Measurements from ENCODE around the gene ZNF214.

ZNF214 gene

DNA sequence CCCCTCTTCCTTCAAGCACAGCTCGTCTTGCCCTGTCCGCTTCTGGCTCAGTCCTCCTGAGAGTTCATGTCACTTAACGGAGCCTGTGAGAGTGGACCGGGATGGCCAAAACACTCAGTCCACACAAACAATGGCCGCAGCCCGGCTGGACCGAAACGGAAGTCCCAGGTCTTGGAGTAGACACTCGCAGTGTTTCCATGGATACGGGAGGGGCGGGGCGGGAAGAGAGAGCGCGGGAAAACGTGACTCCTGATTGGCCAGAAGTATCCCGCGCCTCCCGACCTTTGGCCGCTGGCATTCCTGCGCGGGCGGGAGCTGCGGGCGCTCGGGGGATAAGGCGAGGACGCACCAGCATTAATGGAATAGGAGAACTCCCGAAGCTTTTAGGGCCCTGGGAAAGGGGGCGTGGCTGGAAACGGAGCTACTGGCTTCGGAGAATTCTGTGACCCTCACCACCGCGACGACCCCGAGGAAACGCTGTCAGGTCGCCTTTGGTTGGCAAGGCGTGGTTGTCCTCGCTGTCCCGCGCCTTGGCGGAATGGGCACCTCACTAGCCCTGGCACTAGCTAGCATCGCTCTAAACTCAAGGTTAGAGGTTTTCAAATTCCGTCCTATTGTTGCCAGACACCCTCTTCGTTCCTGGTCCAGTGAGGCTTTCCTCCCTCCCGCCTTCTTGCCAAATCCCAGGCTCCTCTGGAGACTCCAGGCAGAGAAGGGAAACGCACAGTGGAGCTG is at the start of gene ZNF214, which contains the start of gene NLRP14:
Gene ZNF214 (minus strand): TSS at position 164 of the 735 bp plus-strand sequence. CDS start 17,511 bp downstream, outside the sequence.
Gene NLRP14 (plus strand): TSS at position 297 of the 735 bp plus-strand sequence. CDS start 18,108 bp downstream, outside the sequence.
- DNase-seq (ENCODE audit: low read depth in 2 of 2): no peak

DNA sequence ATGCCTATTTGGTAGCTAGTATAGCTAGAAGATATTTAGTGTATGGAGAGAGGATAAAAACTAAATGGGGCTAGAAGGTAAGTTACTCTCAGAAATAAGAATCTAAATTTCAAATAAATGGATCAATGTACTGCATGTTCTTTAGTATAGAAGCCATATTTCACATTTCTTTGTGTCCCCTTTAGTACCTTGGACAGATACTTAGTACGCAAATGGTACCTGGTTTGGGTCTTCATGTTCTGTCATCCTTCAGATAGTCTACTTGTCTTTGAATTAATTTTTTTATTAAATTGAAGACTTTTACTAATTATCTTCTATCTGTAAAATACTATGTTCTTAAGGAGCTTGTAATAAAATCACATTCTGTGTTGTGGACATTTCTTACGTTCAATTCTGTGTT is 42.4 kb upstream of the ZNF214 start:
- no peak for DNase-seq (ENCODE audit: low read depth in 2 of 2)

DNA sequence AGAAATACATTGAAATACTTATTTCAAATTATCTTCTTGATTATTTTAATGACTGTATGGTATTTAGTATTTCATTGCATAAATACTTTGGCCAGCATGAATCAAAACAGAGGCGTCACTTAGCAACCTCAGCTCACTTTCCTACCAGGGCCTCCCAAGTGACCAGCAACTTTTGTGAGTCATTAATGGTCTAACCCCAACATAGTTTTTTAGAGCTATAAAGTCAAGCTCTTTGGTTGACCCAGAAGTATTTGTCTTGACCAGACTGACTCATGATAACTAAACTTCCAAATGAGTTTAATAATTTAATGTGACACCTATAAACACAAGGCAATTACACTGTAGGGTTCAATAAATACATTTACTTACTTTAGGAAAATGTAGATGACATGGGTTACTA is 40.7 kb upstream of the ZNF214 start:
- DNase-seq (ENCODE audit: low read depth in 2 of 2): no peak

DNA sequence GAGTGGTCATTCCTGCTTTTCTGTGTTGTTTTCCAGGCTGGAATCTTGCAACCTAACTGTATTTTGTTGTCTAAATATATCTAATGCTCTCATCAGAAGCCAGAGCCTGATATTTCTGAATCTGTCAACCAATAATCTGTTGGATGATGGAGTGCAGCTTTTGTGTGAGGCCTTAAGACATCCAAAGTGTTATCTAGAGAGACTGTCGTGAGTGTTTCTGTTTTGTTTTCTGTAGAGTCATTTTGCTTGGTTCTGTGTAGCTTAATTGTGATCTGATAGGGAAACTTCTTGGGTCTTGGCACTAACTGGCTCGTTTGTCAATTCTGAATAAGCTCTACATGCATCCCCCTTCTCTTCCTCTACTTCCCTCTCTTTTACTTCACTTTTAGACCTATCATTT is 37.5 kb upstream of the ZNF214 start:
- DNase-seq (ENCODE audit: low read depth in 2 of 2): no peak

DNA sequence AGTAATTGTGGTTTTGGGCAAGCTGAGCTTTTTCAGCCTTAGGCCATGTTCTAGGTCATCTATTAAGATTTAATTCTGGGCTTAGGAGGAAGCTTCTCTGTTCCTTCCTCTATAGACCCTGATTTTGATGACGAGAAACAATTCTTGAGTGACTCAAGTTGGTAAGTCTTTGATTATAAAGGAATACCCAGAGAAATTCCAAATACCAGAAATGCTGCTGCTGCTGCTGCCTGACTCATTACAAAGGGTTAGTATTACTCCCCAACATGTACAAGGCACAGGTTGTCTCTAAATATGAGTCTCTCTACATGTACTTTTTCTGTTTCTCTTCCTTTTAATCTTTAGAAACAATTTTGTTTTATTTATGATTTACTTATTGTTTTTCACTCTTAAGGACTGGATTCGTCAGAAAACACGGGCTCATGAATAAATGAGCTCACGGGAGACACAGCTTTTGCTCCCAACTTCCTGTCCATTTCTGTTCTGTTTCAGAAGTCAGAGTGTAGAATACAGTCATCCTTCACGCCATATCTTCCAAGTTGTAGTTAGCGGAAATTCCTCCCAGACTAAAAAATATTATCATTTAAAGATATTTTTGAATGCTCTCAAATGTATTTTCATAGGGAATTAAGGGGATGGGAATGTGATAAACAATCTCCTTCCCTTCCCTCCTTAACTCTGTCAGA is 36.8 kb upstream of the ZNF214 start:
- DNase-seq (ENCODE audit: low read depth in 2 of 2): no peak

DNA sequence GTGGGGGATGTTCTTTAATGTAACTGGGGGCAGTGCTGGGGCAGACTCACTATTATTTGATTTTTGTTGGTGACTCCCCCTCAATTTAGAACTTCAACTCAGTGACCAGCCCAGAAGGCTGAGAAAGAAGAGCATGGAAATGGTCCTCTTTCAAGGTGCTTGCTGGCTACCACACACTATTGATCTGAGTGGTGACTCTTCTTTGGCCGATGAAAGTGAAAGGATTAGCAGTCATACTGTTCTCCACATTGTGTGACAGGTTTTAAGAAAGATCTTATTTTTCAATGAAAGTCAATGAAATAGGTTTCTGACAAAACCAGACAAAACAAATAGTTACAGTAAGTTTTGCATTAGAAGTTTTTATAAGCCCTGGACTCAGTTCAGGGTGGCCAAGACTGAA is 30.0 kb upstream of the ZNF214 start:
- DNase-seq (ENCODE audit: low read depth in 2 of 2): no peak

DNA sequence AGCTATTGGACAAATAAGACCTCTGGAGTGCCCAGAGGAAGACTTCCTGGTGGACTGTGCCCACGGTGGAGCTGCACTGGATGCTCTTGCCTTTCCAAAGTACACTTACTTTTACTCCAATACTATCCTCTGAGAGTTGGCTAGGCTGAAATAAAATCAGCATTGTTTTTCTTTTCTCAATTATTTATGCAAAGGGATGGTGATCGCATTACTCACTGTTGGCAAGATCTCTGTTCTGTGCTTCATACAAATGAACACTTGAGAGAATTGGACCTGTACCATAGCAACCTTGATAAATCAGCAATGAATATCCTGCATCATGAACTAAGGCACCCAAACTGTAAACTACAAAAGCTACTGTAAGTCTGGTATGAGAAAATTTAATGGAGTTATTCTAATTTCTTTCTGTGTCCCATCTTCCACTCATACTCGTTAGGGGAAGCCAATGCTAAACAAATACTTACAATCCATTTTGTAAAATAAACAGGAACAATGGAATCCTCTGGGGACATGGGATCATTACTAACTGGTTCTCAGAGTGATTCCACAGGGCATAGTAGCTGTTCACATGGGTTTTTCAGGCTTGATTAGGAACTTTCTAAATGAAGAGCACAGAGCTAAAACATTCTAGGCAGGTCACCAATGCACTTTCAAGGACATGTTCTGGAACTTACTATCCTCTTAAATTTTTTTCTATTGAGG is 26.5 kb upstream of the ZNF214 start:
- DNase-seq (ENCODE audit: low read depth in 2 of 2): no peak

DNA sequence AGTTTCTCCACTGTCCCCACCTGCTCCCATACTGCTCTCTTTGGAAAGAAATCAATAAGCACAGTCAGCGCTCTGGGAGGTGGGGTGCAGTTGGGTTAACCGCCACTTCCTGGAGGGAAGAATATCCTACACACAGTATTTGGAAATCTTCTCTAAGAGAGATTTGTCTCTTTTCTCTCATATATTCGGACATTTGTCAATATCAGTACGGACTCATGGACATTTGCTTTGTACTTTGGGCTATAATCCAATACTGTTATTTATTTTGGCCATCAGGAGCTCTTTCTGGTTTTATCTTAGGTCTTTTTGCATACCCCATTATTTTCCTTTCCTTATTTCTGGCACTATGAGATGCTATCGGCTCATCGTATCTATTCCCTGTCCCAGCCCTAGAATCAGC is 13.9 kb upstream of the ZNF214 start:
- no peak for DNase-seq (ENCODE audit: low read depth in 2 of 2)

DNA sequence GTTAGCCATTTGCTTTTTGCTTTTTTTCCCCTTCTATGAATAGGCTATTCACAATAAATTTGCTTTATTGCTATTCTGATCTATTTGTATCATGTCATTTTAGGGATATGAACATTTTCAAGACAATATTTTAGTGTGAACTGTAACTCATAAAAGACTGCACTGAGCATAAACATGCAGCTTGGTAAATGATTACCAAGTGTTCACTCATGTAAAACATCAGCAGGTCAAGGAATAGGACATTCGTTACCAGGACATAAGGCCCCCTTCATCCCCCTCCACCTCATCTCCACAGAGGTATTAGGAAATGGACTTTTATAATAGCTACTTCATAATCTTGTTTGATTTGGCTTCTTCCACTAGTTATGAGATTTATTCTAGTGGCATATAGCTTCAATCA is 12.5 kb upstream of the ZNF214 start:
- no peak for DNase-seq (ENCODE audit: low read depth in 2 of 2)

DNA sequence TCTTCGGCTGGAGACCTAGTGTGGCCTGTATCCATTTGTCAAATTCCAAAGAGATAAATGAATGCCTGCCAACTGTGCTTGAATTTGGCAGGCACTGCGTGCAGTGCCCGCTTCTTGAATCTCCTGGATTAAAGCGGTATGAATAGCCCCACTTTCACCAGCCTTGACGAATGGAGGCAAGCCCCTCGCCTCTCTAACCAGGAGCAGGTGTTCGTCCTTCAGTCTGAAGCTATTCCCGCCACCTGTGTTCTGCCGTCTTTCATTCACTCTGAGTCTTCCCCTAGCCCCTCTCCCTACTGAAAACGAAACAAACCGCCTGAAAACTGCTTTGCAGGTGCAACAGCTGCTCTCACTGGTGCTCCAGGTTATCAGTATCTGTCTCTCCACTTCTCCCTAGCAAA is 11.3 kb upstream of the ZNF214 start:
- no peak for DNase-seq (ENCODE audit: low read depth in 2 of 2)

DNA sequence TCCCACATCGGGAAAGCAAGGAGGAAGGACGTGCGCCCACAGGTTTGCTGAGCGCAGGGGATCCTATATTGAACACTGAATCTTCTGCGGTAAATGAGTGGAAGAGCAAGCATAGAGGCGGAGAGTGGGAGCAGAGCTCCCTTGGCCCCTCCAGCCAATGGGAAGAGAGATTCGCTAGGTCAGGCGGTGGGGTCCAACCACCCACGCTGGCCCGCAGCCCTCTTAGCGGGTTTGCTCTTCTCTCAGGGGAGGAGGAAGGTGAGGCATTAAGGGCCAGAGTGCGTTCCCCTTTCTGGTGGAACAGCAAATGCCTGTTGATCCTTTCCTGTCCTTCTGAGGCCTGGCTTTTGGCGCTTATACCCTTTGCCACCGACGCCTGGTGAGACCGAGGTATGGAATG is 10.7 kb upstream of the ZNF214 start:
- no peak for DNase-seq (ENCODE audit: low read depth in 2 of 2)

DNA sequence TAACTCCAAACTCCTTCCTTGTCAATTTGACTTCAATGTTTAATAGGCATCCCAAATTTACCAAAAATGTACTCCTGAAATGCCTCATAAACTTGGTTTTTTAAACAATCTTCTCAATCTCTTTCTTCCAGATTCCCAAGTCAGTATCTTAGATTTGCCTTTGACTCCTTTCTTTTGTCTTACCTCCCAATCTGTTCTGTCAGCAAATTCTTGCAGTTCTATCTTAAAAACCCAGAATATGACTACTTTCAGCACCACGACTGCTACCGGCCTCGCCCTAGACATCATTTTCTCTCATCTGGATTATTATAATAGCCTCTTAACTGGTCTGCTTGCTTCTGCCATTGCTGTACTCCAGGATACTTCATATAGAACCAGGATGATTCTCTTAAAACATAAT is 8.0 kb upstream of the ZNF214 start:
- no peak for DNase-seq (ENCODE audit: low read depth in 2 of 2)

DNA sequence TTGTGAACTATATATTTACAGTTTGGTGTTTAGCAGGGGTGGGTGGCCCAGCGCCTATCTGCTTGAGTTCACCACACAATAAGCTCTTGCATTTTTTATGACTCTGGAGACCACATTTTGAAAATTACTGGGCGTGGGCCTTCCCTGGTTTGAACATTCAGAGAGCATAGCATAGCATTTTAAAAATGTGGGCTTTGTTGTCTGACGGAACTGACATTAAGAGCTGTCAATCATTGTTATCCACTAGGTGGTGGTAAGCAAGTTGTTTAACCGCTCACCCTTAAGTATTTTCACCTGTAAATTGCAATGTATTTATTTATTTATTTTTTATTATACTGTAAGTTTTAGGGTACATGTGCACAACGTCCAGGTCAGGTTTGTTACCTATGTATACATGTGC is 1.2 kb upstream of the ZNF214 start:
- DNase-seq (ENCODE audit: low read depth in 2 of 2): no peak

DNA sequence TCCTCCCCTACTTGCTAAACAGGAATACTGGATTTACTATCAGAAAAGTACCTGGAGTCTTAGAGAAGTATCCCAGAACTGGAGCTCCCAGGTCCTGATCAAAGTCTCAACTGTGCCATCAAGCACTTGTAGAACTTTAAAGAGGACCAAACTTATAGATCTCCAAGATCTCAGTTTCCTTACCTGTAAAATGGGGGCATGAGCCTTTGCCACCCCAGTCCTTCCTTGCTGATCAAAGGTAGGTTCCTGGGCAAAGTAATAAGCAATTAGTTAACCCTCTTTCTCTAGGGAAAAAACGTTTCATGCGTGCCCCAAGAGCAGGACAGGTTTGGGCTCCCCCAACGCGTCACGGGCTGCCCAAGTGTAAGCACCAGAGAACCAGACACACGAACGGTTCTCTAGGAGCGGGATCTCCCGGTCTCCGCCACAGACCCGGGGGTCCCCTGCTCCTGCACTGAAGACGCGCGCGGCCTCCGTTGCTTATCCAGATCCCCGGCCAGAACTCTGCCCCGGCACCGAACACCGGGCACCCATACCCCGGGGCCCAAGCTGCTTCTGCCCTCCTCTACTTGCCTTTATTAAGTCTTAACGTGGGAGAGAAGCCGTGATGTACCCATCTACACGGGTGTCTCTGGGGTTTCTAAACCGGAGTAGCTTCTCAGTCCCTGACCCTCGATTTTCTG is 505 bp downstream of the ZNF214 start:
- no peak for DNase-seq (ENCODE audit: low read depth in 2 of 2)

DNA sequence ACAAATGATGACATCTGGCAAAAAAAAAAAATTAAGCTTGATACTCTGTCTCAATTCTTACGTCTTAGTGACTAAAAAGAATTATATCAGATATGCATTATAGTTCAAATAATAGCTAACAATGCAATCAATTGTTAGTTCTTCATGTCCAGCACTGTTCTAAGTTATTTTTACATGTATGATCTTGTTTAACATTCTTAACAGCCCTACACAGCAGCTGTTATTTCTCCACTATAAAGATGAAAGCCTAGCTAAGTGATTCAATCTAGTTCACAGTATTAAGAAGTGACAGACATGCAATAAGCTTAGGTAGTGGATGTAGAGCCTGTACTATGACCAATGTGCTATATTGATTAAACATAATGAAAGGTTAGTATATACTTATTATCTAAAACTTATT is 4.1 kb downstream of the ZNF214 start:
- no peak for DNase-seq (ENCODE audit: low read depth in 2 of 2)

DNA sequence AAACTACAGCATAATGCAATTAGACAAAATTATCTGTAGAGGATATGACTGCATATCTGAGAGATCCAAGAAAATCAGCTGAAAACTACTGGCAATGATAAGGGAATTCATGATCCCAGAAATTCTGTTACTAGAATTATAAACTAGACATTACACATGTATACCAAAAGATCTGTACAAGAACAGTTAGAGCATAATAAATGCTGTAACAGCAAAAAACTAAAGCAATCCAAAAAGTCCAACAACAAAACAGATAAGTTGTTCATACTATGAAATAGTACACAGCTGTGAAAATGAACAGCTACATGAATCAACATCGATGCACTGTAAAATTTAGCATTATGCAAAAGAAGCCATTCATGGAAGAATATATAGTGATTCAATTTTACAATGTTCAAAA is 6.0 kb downstream of the ZNF214 start:
- no peak for DNase-seq (ENCODE audit: low read depth in 2 of 2)

DNA sequence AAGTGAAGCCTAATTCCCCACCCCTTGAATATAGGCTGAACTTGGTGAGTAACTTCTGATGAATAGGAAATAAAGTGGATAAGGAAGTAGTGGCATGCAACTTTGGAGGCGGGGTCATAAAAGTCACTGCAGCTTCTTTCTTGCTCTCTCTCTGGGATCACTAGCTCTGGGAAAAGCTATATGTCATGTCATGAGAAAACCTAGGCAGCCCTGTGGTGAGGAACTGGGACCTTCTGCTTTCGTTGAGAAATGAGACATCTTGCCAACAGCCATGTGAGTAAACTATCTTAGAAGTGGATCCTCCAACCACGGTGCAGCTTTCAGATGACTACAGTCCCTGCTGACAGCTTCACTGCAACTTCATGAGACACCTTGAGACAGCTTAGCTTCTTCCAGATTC is 15.7 kb downstream of the ZNF214 start:
- no peak for DNase-seq (ENCODE audit: low read depth in 2 of 2)

DNA sequence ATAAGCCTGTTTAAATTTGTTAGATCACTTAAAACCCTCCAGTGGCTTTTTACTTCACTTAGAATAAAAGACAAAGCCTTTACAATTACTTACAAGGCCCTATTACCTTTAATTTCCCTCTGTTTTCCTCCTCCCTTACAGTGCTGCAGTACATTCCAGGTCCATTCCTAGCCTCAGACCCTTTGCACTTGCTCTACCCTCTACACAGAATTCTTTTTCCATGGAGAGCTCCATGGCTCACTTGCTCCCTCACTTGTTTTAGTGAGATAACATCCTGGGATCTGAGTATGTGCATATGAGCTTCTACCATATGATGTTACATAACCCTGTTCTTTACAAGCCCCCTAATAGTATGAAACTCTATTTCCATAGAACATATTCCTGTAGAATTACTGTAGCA is 24.4 kb downstream of the ZNF214 start:
- DNase-seq (ENCODE audit: low read depth in 2 of 2): no peak

DNA sequence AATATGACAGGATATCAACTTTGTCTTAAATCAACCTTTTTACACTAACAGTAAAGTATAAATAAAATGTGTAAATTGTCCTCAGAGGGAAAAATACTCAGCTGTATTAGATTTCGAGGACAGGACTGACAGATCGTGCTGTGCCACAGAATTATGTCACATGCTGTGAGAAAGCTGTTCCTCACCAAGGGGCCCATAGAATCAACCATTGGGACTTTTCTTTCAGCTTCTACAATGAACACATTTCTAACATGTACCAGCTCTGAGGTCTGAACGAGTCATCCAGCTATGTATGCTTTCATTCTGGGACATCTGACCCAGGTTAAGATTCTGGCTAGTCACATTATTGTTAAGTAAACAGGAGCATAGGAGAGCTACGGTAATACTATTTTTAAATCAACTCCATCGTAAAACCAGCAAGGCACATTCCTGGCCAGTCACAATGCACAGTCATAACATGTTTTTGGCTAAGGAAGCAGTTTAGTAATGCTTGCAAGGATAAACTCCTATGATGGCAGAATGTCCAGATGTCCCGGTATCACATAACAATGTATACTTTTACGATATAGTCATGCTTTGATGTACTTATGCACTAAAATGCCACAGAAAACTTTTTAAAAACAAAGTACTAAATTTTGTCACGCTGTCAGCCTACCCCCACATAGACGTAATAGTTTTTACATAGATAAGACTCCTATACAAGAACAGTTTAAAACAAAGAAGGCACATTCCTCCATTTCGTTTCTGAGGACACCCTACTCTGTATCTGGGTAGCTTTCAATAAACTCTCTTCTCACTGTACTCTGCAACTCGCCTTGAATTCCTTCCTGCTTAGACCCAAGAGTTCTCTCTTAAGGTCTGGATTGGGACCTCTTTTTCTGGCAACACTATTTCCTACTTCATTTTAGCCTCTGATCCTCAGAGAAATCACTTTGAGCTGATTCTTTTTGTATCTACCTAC is 27.4 kb downstream of the ZNF214 start:
- no peak for DNase-seq (ENCODE audit: low read depth in 2 of 2)

DNA sequence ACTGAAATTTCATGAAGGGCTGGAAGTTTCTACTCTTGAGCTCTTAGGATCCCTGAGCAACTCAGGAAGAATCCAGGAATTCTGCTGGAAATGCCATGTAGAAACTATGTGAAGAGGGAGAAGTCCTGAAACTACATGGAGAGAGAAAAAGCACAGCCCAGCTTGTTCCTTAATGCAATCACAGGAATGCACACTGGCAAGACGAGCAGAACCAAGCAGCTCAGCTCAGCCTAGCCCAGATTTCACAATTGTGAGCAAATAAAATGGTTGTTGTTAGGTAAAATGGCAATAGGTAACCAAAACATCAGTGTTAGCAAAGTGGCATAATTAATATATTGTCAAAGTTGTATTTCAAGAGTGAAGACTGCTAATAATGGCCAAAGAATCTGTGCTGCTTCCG is 28.1 kb downstream of the ZNF214 start:
- no peak for DNase-seq (ENCODE audit: low read depth in 2 of 2)

DNA sequence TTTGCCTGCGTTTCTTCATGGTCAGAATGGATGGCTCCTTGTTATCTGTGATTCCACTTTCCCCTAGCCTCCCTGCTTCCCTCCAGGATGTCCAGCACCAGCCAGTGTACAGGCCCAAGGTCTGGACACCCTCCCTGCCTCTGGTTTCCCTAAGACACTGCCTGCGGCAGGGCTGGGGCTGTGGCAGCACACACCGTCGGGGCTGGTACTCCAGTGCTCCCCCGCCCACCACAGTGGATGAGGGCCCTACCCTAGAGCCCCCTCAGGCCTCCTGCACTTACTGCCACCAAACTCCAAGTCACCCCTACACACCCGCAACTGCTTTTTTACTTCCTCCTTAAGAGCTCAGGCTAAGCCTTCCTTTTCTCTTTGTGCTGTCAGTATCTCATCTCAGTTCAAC is 28.9 kb downstream of the ZNF214 start:
- no peak for DNase-seq (ENCODE audit: low read depth in 2 of 2)

All from stimulated activated CD4-positive, alpha-beta T cell treated with anti-CD3 and anti-CD28 coated beads, Interleukin-1b, Interleukin-23, amount 100 ng/mL, for 1 hour (primary cell).